ENCODE measurements around the gene CYFIP1.

The CYFIP1 gene

GRCh38 chr15:22958487-22959280, 21.5 kb downstream of the CYFIP1 start:
- TF ChIP-seq REST (IDR thresholded peaks at IDR 0.05; ENCODE audit: low read depth) (no peak), YY1 (IDR thresholded peaks at IDR 0.05; ENCODE audit: low read depth) (no peak), EP300 (IDR thresholded peaks at IDR 0.05; ENCODE audit: borderline replicate concordance) (no peak)

- TF ChIP-seq YY1 (IDR thresholded peaks at IDR 0.05; ENCODE audit: low read depth) (no peak), CREB1 (IDR thresholded peaks at IDR 0.05; ENCODE audit: low read depth) (no peak)
These were observed 23.2 kb downstream of the CYFIP1 start for GRCh38 chr15:22956978-22957260.

DNA sequence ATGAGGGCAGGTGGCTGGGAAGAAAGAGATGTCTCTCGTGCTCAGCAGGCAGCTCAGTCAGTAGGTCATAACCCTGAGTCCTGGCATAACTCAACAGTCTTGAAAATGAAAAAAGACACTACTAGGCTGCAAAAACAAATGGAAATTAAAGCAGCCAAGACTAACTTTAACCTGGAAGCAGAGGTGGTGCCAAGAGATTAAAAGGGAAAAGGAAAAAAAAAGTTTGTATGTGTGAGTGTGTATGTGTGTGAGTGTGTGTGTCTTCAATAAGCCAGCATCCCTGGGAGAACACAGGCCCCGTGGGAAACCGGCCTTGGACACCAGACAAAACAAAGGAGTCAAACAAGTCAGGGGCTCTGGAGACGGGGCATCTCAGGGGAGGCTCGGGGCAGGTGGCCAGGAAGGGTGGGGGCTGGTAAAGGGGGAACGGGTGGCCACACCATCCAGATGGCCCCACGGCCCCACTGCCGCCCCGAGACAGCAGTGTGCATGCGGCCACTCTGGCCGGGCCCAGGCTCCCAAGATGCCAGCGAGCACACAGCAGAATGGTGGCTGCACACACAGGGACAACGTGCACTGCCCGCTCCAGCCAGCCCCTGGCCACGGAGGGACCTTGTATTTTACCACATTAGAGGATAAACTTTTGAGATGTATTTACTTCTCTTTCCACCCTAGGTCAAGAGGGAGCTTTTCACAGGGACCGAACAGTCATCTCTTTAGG, 23.8 kb downstream of the CYFIP1 start:
- TF ChIP-seq NFIC (IDR thresholded peaks at IDR 0.05) (no peak), EP300 (IDR thresholded peaks at IDR 0.05; ENCODE audit: borderline replicate concordance) (no peak), RAD21 (IDR thresholded peaks at IDR 0.05; ENCODE audit: low read depth) (no peak), ZBTB7A (IDR thresholded peaks at IDR 0.05; ENCODE audit: low read depth) (no peak), TEAD4 (IDR thresholded peaks at IDR 0.05) (no peak), YY1 (IDR thresholded peaks at IDR 0.05; ENCODE audit: low read depth) (no peak), TAF1 (IDR thresholded peaks at IDR 0.05; ENCODE audit: low read depth) (no peak), EGR1 (IDR thresholded peaks at IDR 0.05) (no peak), CREB1 (IDR thresholded peaks at IDR 0.05; ENCODE audit: low read depth) (no peak), REST (IDR thresholded peaks at IDR 0.05; ENCODE audit: low read depth) (no peak), TCF12 (IDR thresholded peaks at IDR 0.05; ENCODE audit: low read depth) (no peak), FOXM1 (IDR thresholded peaks at IDR 0.05; ENCODE audit: borderline replicate concordance, low read depth) (no peak), CEBPB (IDR thresholded peaks at IDR 0.05) (no peak)
- TF ChIP-seq, protein P1, sequence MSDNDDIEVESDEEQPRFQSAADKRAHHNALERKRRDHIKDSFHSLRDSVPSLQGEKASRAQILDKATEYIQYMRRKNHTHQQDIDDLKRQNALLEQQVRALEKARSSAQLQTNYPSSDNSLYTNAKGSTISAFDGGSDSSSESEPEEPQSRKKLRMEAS (IDR thresholded peaks at IDR 0.05), result no peak
- TF ChIP-seq, protein P2, sequence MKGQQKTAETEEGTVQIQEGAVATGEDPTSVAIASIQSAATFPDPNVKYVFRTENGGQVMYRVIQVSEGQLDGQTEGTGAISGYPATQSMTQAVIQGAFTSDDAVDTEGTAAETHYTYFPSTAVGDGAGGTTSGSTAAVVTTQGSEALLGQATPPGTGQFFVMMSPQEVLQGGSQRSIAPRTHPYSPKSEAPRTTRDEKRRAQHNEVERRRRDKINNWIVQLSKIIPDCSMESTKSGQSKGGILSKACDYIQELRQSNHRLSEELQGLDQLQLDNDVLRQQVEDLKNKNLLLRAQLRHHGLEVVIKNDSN (IDR thresholded peaks at IDR 0.05), result no peak

- no peak for TF ChIP-seq CREB1 (IDR thresholded peaks at IDR 0.05; ENCODE audit: low read depth)
- TF ChIP-seq, protein P1 (IDR thresholded peaks at IDR 0.05), result no peak
- no peak for TF ChIP-seq EP300 (IDR thresholded peaks at IDR 0.05; ENCODE audit: borderline replicate concordance)
These were observed 24.5 kb downstream of the CYFIP1 start for GRCh38 chr15:22955544-22956119.

DNA sequence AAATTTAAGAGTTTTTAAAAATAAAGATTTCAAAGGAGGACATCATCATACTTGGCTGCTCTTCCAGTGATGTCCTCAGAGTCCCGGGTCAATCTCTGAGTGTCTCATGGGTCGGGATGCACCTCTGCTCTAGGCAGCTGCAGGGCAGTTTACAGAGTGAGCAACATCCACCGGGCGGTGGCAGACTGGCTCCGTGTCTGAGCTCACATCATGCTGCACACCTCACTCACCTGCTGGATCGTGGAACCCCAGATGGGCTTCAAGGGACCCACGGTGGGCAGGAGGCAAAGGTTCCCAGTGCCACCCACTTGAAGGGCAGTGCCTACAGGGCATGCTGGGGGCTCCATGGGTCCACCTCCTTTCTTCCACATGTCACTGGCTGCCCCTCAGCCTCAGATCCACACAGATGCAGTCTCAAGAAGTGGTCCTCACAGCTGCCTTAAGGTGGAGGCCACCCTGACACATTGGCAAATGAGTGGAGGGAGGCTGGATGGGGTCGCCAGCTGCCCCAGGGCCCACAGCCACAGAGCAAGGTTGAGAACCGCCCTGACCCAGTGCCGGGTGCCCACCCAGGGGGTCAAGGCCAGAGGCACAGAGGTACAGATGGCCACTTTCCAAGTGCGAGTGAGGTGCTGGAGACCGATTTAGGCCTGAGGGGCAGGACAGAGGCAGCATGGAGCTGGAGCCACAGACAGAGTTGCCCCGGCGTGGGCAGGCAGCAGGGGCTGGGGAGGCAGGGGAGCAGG, 25.2 kb downstream of the CYFIP1 start:
- TF ChIP-seq EGR1 (IDR thresholded peaks at IDR 0.05), result no peak
- no peak for TF ChIP-seq EP300 (IDR thresholded peaks at IDR 0.05; ENCODE audit: borderline replicate concordance)
- no peak for TF ChIP-seq CEBPB (IDR thresholded peaks at IDR 0.05)
- TF ChIP-seq, protein P1 (IDR thresholded peaks at IDR 0.05), result no peak
- TF ChIP-seq CREB1 (IDR thresholded peaks at IDR 0.05; ENCODE audit: low read depth), result no peak
- no peak for TF ChIP-seq RAD21 (IDR thresholded peaks at IDR 0.05; ENCODE audit: low read depth)
- TF ChIP-seq TEAD4 (IDR thresholded peaks at IDR 0.05), result no peak
- no peak for TF ChIP-seq YY1 (IDR thresholded peaks at IDR 0.05; ENCODE audit: low read depth)
- TF ChIP-seq NFIC (IDR thresholded peaks at IDR 0.05), result no peak
- TF ChIP-seq, protein P2 (IDR thresholded peaks at IDR 0.05), result no peak
- TF ChIP-seq ZBTB7A (IDR thresholded peaks at IDR 0.05; ENCODE audit: low read depth), result no peak
- no peak for TF ChIP-seq REST (IDR thresholded peaks at IDR 0.05; ENCODE audit: low read depth)
- no peak for TF ChIP-seq FOXM1 (IDR thresholded peaks at IDR 0.05; ENCODE audit: borderline replicate concordance, low read depth)
- no peak for TF ChIP-seq TAF1 (IDR thresholded peaks at IDR 0.05; ENCODE audit: low read depth)
- no peak for TF ChIP-seq TCF12 (IDR thresholded peaks at IDR 0.05; ENCODE audit: low read depth)
